AG04449 (cell line): ENCODE results near the gene CENPP.

Experiments used
- CTCF ChIA-PET: fragments of 350-600 bp; formaldehyde crosslinking; extraction: SDS; loops from one replicate; lab custom pipeline; 2021; ENCODE audit warnings: antibody characterized with exemption; lab: Yijun Ruan, JAX
- POLR2A ChIA-PET: fragments of 400-600, 350-600 bp; formaldehyde crosslinking; extraction: SDS; loops from one replicate; lab custom pipeline; 2020; ENCODE audit warnings: antibody characterized with exemption, inconsistent platforms; lab: Yijun Ruan, JAX
- DNase-seq: peaks from one replicate; pipeline ENCODE4 v3.0.0-alpha.2; 2010; ENCODE audit warnings: low read depth, low spot score
- H3K4me3 ChIP-seq: 2 replicates; pipeline ENCODE4 v1.5.1; 2011; ENCODE audit warnings: low read depth, mild to moderate bottlenecking, control low read depth, low read length
- TF ChIP-seq, protein P1 (sequence below): IDR thresholded peaks from one replicate; pipeline ENCODE4 v1.5.1; 2011; ENCODE audit warnings: mild to moderate bottlenecking, moderate library complexity, low read length, control low read depth, inconsistent platforms; ENCODE audit not compliant: insufficient read depth; ENCODE audit errors: missing control alignments

Gene CENPP

GRCh38 chr9:92527832-92528521, 202.2 kb downstream of the CENPP start:
- H3K4me3 ChIP-seq, result no peak overlapping the region
- POLR2A ChIA-PET, result no interaction called here

DNA sequence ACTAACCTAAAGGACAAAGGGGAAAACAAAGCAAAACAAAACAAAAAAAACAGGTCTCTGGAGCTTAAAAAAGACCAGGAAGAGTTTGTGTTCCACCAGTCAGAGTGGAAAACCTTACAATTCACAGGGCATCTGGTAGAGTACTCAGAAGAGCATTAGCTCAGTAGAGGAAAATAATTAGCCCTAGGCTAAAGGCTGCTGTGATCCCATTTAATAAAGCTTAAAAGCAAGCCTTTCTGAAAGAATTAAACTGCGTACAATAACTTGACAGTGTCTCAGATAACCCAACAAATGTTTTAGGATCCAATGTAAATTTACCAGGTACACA, 202.7 kb downstream of the CENPP start:
- no peak overlapping the region for H3K4me3 ChIP-seq
- POLR2A ChIA-PET, result no interaction called here
- TF ChIP-seq, protein P1, sequence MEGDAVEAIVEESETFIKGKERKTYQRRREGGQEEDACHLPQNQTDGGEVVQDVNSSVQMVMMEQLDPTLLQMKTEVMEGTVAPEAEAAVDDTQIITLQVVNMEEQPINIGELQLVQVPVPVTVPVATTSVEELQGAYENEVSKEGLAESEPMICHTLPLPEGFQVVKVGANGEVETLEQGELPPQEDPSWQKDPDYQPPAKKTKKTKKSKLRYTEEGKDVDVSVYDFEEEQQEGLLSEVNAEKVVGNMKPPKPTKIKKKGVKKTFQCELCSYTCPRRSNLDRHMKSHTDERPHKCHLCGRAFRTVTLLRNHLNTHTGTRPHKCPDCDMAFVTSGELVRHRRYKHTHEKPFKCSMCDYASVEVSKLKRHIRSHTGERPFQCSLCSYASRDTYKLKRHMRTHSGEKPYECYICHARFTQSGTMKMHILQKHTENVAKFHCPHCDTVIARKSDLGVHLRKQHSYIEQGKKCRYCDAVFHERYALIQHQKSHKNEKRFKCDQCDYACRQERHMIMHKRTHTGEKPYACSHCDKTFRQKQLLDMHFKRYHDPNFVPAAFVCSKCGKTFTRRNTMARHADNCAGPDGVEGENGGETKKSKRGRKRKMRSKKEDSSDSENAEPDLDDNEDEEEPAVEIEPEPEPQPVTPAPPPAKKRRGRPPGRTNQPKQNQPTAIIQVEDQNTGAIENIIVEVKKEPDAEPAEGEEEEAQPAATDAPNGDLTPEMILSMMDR, result no peak
- DNase-seq, result no peak
- CTCF ChIA-PET, result no interaction called here

More at GRCh38 chr9:92527832-92528521, 202.2 kb downstream of the CENPP start:
- CTCF ChIA-PET, result no interaction called here
- no peak for DNase-seq
- TF ChIP-seq, protein P1, result no peak

- DNase-seq, result no peak
- POLR2A ChIA-PET, result no interaction called here
- TF ChIP-seq, protein P1, result no peak
- H3K4me3 ChIP-seq, result no peak overlapping the region
- CTCF ChIA-PET, result interaction anchor here (0.8 kb wide), 1 partner anchor 15 kb away, joined by 3 read pairs; no protein-coding TSS in a partner anchor
Measured at GRCh38 chr9:92529124-92529523, 203.4 kb downstream of the CENPP start.

DNA sequence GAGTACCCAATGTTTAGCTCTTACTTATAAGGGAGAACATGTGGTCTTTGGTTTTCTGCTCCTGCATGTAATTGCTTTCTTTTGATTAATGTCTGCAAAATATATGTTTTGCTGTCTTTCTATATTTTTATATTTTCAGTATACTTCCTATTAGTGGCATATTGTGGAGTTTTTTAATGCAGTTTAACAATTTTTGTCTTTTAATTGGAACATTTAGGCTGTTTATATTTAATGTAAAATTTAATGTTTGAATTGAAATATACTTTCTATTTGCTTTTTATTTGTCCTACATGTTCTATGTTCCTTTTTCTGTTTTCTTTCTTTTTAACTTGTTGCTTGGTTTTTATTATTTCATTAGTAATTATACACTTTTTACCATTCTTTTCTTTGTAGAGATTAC, 205.1 kb downstream of the CENPP start:
- no peak overlapping the region for H3K4me3 ChIP-seq
- POLR2A ChIA-PET, result no interaction called here
- CTCF ChIA-PET, result no interaction called here
- no peak for DNase-seq
- TF ChIP-seq, protein P1, result no peak

- TF ChIP-seq, protein P1, result no peak
- POLR2A ChIA-PET, result no interaction called here
- CTCF ChIA-PET, result no interaction called here
Measured at GRCh38 chr9:92534204-92534603, 208.5 kb downstream of the CENPP start.

GRCh38 chr9:92534674-92535073, 208.9 kb downstream of the CENPP start:
- no peak for DNase-seq
- POLR2A ChIA-PET, result no interaction called here
- TF ChIP-seq, protein P1, result no peak
- CTCF ChIA-PET, result no interaction called here
- H3K4me3 ChIP-seq, result no peak overlapping the region

More at GRCh38 chr9:92534204-92534603, 208.5 kb downstream of the CENPP start:
- no peak overlapping the region for H3K4me3 ChIP-seq
- no peak for DNase-seq
